Lung (tissue), 12 donors: ENCODE results near the gene SVIL. TPM values are rescaled to one million over a fixed set of nuclear protein-coding genes. Genes with fewer than 3 reads are reported as not detected.

Experiments used
- ATAC-seq: fragments of 200-7000 bp; cut with Tn5 transposase; one replicate; pipeline ENCODE4 v1.9.1; 2020; ENCODE audit warnings: moderate number of reproducible peaks; ENCODE audit not compliant: insufficient read depth, low FRiP score
- DNase-seq, 3 donors: peaks; one replicate each; pipeline ENCODE4 v3.0.0-alpha.2; 2013 to 2017
- H3K27ac ChIP-seq, 2 donors: one replicate each; pipeline ENCODE4 v1.5.1; 2013; ENCODE audit warnings: mild to moderate bottlenecking in 2 of 2, moderate library complexity in 2 of 2, control low read depth in 1 of 2, inconsistent platforms in 1 of 2, low read depth in 1 of 2, low read length in 1 of 2
- H3K27me3 ChIP-seq, 3 donors: one replicate each; pipeline ENCODE4 v1.5.1; 2013; ENCODE audit warnings: low read length in 2 of 3; ENCODE audit not compliant: control insufficient read depth in 3 of 3, insufficient read depth in 3 of 3
- H3K36me3 ChIP-seq, 4 donors: one replicate each; pipeline ENCODE4 v1.5.1; 2013; ENCODE audit warnings: low read length in 4 of 4, mild to moderate bottlenecking in 1 of 4, moderate library complexity in 1 of 4; ENCODE audit not compliant: control insufficient read depth in 4 of 4, insufficient read depth in 4 of 4
- H3K4me1 ChIP-seq, 5 donors: one replicate each; pipeline ENCODE4 v1.5.1; 2013; ENCODE audit warnings: low read length in 5 of 5, mild to moderate bottlenecking in 2 of 5, moderate library complexity in 1 of 5; ENCODE audit not compliant: control insufficient read depth in 5 of 5, insufficient read depth in 5 of 5
- H3K4me3 ChIP-seq: one replicate; pipeline ENCODE4 v1.5.1; 2013; ENCODE audit warnings: mild to moderate bottlenecking, control low read depth, moderate library complexity
- H3K9ac ChIP-seq, 2 donors: one replicate each; pipeline ENCODE4 v1.5.1; 2013; ENCODE audit warnings: low read length in 2 of 2, control low read depth in 1 of 2; ENCODE audit not compliant: insufficient read depth in 1 of 2
- H3K9me3 ChIP-seq, 4 donors: one replicate each; pipeline ENCODE4 v1.5.1; 2013; ENCODE audit warnings: low read length in 3 of 4, mild to moderate bottlenecking in 1 of 4, moderate library complexity in 1 of 4; ENCODE audit not compliant: control insufficient read depth in 4 of 4, insufficient read depth in 3 of 4
- WGBS, 2 donors: extraction: QIAGEN DNeasy Blood & Tissue Kit; methylation state at CpG; one replicate each; pipeline ENCODE4 v1.1.7; 2013; 5-methylcytosine and 5-hydroxymethylcytosine counted together
- polyA plus RNA-seq, 2 donors: library from polyadenylated mRNA; stranded (reverse); fragments of 200-250 nt; gene quantifications; one replicate each; pipeline ENCODE4 v1.2.1, GENCODE V29; 2013
- total RNA-seq, 2 donors: library from RNA; depleted of rRNA in 1 of 2; stranded (reverse); fragments of >200 nt in 1 of 2; gene quantifications; one replicate each; pipeline ENCODE4 v1.2.1, GENCODE V29; 2014 to 2021
- TF ChIP-seq, protein P1 (sequence below): IDR thresholded peaks from 2 replicates; pipeline ENCODE4 v1.5.1; 2012; ENCODE audit warnings: mild to moderate bottlenecking; ENCODE audit errors: control extremely low read depth, extremely low read depth
- donor health status: control.
- donor health status: control.
- donor health status: Bipolar disorder and iron deficiency.
- donor health status: healthy.
- donor health status: DM: yes; HTN: yes; CAD: no.

Gene SVIL
- total and polyA plus RNA-seq, 4 donors, result 13.6 to 117 (median 44.0) TPM

DNA sequence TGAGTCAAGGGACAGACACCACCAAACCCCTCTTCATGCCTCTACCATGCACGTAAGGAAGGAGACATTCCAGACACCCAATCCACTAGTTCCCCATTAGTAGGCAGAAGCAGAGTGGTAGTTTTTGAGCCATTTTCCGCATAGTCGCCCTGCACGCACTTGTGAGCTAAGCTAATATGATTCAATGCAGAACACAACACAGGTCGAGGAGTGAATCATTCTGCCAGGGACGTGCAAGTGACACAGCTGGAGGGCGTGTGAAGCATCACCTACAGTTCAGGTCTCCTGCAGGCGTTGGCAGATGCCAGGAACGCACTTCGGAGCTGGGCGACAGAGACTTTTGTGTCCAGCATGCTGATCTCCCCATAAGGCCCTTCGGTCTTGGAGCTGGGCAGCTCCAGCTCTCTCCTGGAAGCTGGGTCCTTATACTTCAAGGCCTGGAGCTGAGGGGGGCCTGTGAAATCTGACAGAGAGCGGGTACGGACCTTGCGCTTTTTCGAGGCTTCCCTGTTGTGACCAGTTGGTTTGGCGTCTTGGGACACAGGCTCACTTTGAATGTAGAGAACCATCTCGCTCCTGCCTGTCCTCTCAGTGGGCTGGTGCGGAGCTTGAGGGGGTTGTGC lies 102.4 kb downstream of the SVIL start:
- peaks cover 0 to 11% (median 1%) of the 10 kb centered on the region in 4 donors for H3K36me3 ChIP-seq
- H3K9me3 ChIP-seq, result no peaks in the 10 kb centered on the region
- no peak overlapping the region for H3K27ac ChIP-seq
- ATAC-seq (no peak), DNase-seq (no peak)
- H3K4me1 ChIP-seq, result peaks cover 3 to 20% (median 8%) of the 10 kb centered on the region in 5 donors
- TF ChIP-seq, protein P1, sequence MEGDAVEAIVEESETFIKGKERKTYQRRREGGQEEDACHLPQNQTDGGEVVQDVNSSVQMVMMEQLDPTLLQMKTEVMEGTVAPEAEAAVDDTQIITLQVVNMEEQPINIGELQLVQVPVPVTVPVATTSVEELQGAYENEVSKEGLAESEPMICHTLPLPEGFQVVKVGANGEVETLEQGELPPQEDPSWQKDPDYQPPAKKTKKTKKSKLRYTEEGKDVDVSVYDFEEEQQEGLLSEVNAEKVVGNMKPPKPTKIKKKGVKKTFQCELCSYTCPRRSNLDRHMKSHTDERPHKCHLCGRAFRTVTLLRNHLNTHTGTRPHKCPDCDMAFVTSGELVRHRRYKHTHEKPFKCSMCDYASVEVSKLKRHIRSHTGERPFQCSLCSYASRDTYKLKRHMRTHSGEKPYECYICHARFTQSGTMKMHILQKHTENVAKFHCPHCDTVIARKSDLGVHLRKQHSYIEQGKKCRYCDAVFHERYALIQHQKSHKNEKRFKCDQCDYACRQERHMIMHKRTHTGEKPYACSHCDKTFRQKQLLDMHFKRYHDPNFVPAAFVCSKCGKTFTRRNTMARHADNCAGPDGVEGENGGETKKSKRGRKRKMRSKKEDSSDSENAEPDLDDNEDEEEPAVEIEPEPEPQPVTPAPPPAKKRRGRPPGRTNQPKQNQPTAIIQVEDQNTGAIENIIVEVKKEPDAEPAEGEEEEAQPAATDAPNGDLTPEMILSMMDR, result no peak
- no peak overlapping the region for H3K4me3 ChIP-seq
- no peaks in the 10 kb centered on the region for H3K27me3 ChIP-seq
- 96% methylated on average over 19 of the region's 19 CpGs for WGBS, 2 donors
- H3K9ac ChIP-seq, result no peak overlapping the region

DNA sequence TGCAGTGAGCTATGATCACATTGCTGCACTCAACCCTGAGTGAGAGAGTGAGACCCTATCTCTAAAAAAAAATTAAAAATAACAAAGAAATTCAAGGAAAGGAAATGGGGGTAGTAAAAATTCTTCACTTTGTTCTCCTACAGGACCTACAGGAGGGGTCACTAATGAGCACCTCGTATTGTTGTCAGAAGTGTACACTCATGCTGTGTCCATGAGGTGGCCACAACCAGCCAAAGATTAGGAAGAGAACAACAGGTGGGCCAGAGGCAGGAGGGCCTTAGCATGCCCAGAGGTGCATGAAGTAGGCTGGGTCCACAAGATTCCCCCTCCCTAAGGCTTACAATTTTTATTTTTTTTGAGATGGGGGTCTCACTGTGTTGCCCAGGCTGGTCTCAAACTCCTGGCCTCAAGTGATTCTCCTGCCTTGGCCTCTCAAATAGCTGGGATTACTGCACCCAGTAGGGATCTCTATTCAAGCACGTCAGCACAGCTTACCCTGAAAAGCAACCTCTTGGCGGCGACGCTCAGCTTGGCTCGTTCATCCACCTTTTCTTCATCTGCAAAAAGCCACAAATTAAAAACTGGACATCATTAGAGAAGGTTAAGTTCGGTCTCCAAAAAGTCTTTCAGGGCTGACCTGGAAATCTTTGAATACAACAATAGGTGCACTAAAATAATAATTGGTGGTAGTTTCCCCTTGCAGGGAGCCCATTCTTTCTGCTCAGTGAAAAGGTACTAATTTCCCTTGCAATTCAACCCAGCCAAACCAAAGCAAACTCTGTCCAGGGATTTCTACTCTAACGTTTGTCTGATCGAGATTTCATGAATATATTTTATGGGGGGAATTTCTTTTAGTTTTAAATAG lies 104.4 kb downstream of the SVIL start:
- H3K4me3 ChIP-seq, result no peak overlapping the region
- TF ChIP-seq, protein P1, result no peak
- H3K27me3 ChIP-seq, result no peaks in the 10 kb centered on the region
- H3K9me3 ChIP-seq, result no peaks in the 10 kb centered on the region
- H3K27ac ChIP-seq, result no peak overlapping the region
- ATAC-seq (no peak), DNase-seq (no peak)
- H3K4me1 ChIP-seq, result peaks cover 0 to 8% (median 4%) of the 10 kb centered on the region in 5 donors
- no peak overlapping the region for H3K9ac ChIP-seq
- 89 to 93% methylated on average over 9 of the region's 9 CpGs for WGBS, 2 donors
- peaks cover 0 to 11% (median 4%) of the 10 kb centered on the region in 4 donors for H3K36me3 ChIP-seq

DNA sequence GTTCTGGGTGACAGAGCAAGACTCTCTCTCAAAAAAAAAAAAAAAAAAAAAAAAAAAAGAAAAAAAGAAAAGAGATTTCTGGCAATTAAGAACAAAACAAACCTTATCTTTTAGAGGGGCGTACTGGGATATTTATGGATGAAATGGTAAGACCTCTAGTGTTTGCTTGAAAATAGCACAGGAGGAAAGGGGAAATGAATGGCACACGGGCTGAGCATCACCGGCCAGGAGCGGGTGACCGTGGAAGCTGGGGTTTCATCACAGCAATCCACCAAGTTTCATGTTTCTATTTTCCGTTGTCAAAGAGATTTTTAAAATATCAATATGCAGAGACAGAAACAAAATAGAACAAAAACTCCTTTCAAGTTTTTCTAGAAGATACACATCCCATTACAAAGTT lies 105.6 kb downstream of the SVIL start:
- ATAC-seq, result no peak
- 67 to 82% methylated on average over 6 of the region's 6 CpGs for WGBS, 2 donors

More for the DNA sequence above, 105.6 kb downstream of the SVIL start:
- Histone ChIP-seq H3K9me3 (no peaks in the 10 kb centered on the region), H3K27ac (no peak overlapping the region), H3K4me1 (peaks cover 0 to 4% (median 0%) of the 10 kb centered on the region in 5 donors), H3K9ac (no peak overlapping the region), H3K27me3 (no peaks in the 10 kb centered on the region), H3K36me3 (peaks cover 0 to 14% (median 7%) of the 10 kb centered on the region in 4 donors), H3K4me3 (no peak overlapping the region)
- DNase-seq, result no peak
- TF ChIP-seq, protein P1, result no peak
